ENCODE measurements around the gene RFX8. TPM values are rescaled to one million over a fixed set of nuclear protein-coding genes. Genes with fewer than 3 reads are reported as not detected.

Gene RFX8
- total RNA-seq, 4 donors from 2014 or later: 1.4 to 6.9 (median 3.9) TPM

GRCh38 chr2:101369100-101369499 lies 105.8 kb downstream of the RFX8 start:
- H3K27ac ChIP-seq: no peak overlapping the region
- no peaks in the 10 kb centered on the region for H3K36me3 ChIP-seq
- 86 to 90% methylated on average over 4 of the region's 4 CpGs for WGBS, 2 donors
- no peaks in the 10 kb centered on the region for H3K27me3 ChIP-seq
- no peak for DNase-seq (ENCODE audit: low spot score in 2 of 2)
- no peaks in the 10 kb centered on the region for H3K4me1 ChIP-seq
- H3K4me3 ChIP-seq: no peak overlapping the region
- H3K9me3 ChIP-seq: peaks cover 0 to 3% (median 0%) of the 10 kb centered on the region in 4 donors
- TF ChIP-seq, protein P1, sequence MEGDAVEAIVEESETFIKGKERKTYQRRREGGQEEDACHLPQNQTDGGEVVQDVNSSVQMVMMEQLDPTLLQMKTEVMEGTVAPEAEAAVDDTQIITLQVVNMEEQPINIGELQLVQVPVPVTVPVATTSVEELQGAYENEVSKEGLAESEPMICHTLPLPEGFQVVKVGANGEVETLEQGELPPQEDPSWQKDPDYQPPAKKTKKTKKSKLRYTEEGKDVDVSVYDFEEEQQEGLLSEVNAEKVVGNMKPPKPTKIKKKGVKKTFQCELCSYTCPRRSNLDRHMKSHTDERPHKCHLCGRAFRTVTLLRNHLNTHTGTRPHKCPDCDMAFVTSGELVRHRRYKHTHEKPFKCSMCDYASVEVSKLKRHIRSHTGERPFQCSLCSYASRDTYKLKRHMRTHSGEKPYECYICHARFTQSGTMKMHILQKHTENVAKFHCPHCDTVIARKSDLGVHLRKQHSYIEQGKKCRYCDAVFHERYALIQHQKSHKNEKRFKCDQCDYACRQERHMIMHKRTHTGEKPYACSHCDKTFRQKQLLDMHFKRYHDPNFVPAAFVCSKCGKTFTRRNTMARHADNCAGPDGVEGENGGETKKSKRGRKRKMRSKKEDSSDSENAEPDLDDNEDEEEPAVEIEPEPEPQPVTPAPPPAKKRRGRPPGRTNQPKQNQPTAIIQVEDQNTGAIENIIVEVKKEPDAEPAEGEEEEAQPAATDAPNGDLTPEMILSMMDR (IDR thresholded peaks at IDR 0.05): no peak
- no peak for TF ChIP-seq POLR2A (IDR thresholded peaks at IDR 0.05)
- TF ChIP-seq EP300 (IDR thresholded peaks at IDR 0.05): no peak

DNA sequence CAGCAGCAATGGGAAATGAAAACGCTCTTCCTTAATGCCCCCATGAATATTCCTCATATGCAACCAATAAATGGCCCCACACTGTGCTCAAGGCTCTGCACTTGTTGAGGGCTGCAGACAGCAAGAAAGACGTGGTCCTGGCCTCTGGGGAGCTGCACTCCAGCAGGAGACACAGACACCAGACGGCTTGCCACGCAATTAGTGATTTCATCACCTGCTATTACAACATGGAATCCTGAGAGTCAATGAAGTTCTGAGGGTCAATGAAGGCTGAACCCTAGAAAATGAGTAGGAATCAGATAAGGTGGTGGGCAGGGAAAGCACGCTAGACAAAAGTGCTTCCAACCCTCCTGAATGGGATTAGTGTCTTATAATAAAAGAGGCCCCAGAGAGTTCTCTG lies 106.5 kb downstream of the RFX8 start:
- Histone ChIP-seq H3K4me3 (no peak overlapping the region), H3K36me3 (no peaks in the 10 kb centered on the region), H3K27me3 (no peaks in the 10 kb centered on the region), H3K9me3 (peaks cover 0 to 3% (median 0%) of the 10 kb centered on the region in 4 donors), H3K27ac (no peak overlapping the region), H3K4me1 (no peaks in the 10 kb centered on the region)
- TF ChIP-seq EP300 (IDR thresholded peaks at IDR 0.05) (no peak), POLR2A (IDR thresholded peaks at IDR 0.05) (no peak)
- TF ChIP-seq, protein P1 (IDR thresholded peaks at IDR 0.05): no peak
- DNase-seq (ENCODE audit: low spot score in 2 of 2): no peak
- WGBS, 2 donors: 79% methylated on average over 5 of the region's 5 CpGs

- DNase-seq (ENCODE audit: low spot score in 2 of 2): no peak
- H3K27ac ChIP-seq: no peak overlapping the region
- no peaks in the 10 kb centered on the region for H3K27me3 ChIP-seq
- no peak for TF ChIP-seq EP300 (IDR thresholded peaks at IDR 0.05)
- TF ChIP-seq, protein P1 (IDR thresholded peaks at IDR 0.05): no peak
- TF ChIP-seq POLR2A (IDR thresholded peaks at IDR 0.05): no peak
- H3K4me3 ChIP-seq: no peak overlapping the region
- H3K36me3 ChIP-seq: no peaks in the 10 kb centered on the region
- 87 to 92% methylated on average over 5 of the region's 5 CpGs for WGBS, 2 donors
- H3K4me1 ChIP-seq: no peaks in the 10 kb centered on the region
- H3K9me3 ChIP-seq: no peaks in the 10 kb centered on the region
Observed at GRCh38 chr2:101367508-101367907, 107.4 kb downstream of the RFX8 start.

- TF ChIP-seq, protein P1 (IDR thresholded peaks at IDR 0.05): no peak
- no peak for TF ChIP-seq EP300 (IDR thresholded peaks at IDR 0.05)
- TF ChIP-seq POLR2A (IDR thresholded peaks at IDR 0.05): no peak
- H3K4me1 ChIP-seq: peaks cover 0 to 5% (median 0%) of the 10 kb centered on the region in 4 donors
- no peaks in the 10 kb centered on the region for H3K27me3 ChIP-seq
- no peak for DNase-seq (ENCODE audit: low spot score in 2 of 2)
- WGBS, 2 donors: 90 to 92% methylated on average over 7 of the region's 7 CpGs
- H3K36me3 ChIP-seq: no peaks in the 10 kb centered on the region
- H3K27ac ChIP-seq: no peak overlapping the region
- H3K4me3 ChIP-seq: no peak overlapping the region
- H3K9me3 ChIP-seq: no peaks in the 10 kb centered on the region
Observed at GRCh38 chr2:101364878-101365277, 110.0 kb downstream of the RFX8 start.

DNA sequence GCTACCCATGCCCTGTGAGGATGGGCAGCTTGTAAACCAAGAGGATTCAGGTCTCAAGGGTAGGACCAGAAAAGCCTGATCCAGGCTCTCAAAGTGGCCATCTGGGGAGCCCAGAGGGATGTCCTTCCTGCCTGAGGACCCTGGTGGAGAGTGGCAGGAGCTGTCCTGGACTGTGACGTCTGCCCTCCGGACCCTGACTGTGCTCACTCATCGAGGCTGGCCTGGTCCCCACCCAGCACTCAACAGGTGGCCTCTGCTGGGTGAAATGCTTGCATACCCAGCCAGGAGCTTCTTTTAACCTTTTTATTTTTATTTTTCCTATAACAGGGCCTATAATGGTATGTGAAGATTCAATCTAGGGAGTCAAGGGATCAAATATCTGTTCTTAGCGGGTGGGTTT lies 112.1 kb downstream of the RFX8 start:
- TF ChIP-seq, protein P1 (IDR thresholded peaks at IDR 0.05): no peak
- no peak for TF ChIP-seq EP300 (IDR thresholded peaks at IDR 0.05)
- no peak for TF ChIP-seq POLR2A (IDR thresholded peaks at IDR 0.05)
- peaks cover 0 to 5% (median 0%) of the 10 kb centered on the region in 4 donors for H3K4me1 ChIP-seq
- no peak for DNase-seq (ENCODE audit: low spot score in 2 of 2)
- H3K9me3 ChIP-seq: no peaks in the 10 kb centered on the region
- WGBS, 2 donors: 73 to 79% methylated on average over 4 of the region's 4 CpGs
- H3K27me3 ChIP-seq: no peaks in the 10 kb centered on the region
- no peak overlapping the region for H3K4me3 ChIP-seq
- H3K27ac ChIP-seq: no peak overlapping the region
- no peaks in the 10 kb centered on the region for H3K36me3 ChIP-seq

All from tibial nerve (tissue), 4 donors.